Astrocyte of the cerebellum (primary cell): Measurements from ENCODE around the gene DEDD.

ENCODE experiments used
- DNase-seq: peaks from one replicate; pipeline ENCODE4 v3.0.0-alpha.2; 2011; ENCODE audit warnings: low read depth
- H3K4me3 ChIP-seq: 2 replicates; pipeline ENCODE4 v1.5.1; 2011; ENCODE audit warnings: mild to moderate bottlenecking, low read depth, low read length, moderate library complexity
- in situ Hi-C: cut with HindIII; loops from 2 replicates; pipeline ENCODE4 v1.10.0; 2017; ENCODE audit warnings: low sequenced_read_pairs
- TF ChIP-seq, protein P1 (sequence below): IDR thresholded peaks from 2 replicates; pipeline ENCODE4 v1.5.1; 2012; ENCODE audit warnings: low read length, low read depth, moderate library complexity, mild to moderate bottlenecking; ENCODE audit errors: missing control alignments

DEDD gene

DNA sequence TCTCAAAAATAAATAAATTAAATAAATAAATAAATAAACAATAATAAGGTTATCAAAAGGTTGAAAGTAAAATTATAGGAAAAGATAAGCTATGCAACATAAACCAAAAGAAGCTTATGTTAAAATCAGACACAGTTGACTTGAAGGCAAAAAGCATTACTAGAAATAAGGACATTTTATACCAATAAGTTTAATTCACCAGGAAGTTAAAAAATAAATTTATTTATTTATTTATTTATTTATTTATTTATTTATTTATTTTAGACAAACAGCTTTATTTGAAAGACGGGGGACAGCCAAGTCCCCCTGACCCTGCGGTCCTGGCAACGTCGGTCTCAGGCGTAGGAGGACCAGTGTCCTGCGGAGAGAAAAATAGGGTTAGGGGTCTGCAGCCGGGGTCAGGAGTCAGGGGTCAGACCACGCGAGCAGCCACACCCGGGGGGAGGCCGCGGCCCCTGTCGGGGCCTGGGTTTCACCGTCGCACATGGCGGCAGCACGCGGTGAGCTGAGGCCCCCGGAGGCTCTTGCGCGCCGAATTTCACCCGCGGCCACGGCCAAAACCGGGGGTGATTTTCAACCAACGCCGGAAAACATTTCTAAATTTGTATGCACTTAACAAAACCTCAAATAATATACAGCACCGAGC is 8.4 kb upstream of the DEDD start:
- TF ChIP-seq, protein P1, sequence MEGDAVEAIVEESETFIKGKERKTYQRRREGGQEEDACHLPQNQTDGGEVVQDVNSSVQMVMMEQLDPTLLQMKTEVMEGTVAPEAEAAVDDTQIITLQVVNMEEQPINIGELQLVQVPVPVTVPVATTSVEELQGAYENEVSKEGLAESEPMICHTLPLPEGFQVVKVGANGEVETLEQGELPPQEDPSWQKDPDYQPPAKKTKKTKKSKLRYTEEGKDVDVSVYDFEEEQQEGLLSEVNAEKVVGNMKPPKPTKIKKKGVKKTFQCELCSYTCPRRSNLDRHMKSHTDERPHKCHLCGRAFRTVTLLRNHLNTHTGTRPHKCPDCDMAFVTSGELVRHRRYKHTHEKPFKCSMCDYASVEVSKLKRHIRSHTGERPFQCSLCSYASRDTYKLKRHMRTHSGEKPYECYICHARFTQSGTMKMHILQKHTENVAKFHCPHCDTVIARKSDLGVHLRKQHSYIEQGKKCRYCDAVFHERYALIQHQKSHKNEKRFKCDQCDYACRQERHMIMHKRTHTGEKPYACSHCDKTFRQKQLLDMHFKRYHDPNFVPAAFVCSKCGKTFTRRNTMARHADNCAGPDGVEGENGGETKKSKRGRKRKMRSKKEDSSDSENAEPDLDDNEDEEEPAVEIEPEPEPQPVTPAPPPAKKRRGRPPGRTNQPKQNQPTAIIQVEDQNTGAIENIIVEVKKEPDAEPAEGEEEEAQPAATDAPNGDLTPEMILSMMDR, result no peak
- in situ Hi-C loops, result loop anchor here (10.0 kb wide), 1 partner anchor 96 kb away; the partner anchor contains the start of gene USF1
- H3K4me3 ChIP-seq, result no peak overlapping the region
- DNase-seq, result no peak

DNA sequence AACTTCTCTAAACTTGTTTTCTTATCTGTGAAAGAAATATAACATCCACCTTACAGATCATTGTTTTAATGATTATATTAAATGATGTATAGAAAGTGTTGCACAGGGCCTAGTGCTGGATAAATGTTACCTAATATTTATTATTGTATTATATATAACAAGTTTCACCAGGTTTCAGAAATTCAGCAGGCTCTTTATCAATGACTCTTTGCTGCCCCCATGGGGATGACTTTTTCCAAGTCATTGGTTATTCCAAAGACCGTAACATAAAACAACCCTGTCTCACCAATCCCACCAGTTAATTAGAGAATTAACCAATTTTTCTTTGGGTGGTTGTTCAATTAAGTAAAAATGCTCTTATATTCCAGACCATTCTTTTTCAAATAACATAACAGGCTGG is 7.3 kb upstream of the DEDD start:
- in situ Hi-C loops, result loop anchor here (10.0 kb wide), 1 partner anchor 95 kb away; the partner anchor contains the start of gene USF1
- TF ChIP-seq, protein P1, result peak; percentile 61
- peak; percentile 35 for DNase-seq
- H3K4me3 ChIP-seq, result no peak overlapping the region

DNA sequence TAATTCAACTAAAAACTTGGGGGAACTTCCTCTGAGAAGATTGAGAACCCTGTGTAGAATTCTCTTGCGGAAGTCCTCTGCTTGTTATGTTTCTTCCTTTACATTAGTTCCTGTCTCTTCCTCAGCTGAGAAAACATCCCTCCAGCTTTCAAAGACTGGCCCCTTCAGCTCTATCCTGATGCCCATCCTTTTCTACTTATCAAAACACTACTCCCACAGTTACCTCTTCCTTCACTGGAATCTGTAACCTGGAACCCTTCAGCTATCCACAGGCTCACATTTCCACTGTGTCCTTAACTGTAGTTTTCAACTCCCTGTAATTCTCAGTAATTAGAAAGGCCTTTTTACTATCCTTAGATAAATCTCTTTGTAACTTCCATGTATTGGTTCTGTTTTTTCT is 6.0 kb upstream of the DEDD start:
- in situ Hi-C loops, result no loop called here
- TF ChIP-seq, protein P1, result no peak
- no peak overlapping the region for H3K4me3 ChIP-seq
- no peak for DNase-seq

DNA sequence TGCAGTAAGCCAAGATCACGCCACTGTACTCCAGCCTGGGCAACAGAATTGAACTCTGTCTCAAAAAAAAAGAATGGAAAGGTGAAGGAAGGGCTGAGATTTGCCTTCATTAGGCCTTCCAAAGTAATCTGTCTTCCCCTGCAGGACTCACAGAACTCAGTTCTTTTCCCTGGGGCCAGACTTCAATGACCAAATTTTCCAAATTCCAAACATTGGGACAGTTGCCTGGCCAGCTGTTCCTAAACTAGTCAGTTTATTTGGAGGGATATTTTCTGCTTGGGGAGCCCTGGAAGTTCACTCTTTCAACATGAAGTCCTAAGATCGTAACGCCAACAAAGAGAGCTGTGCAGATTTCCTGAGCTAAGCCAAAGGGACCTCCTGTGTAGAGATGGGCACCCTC is 5.4 kb upstream of the DEDD start:
- TF ChIP-seq, protein P1, result no peak
- no peak for DNase-seq
- in situ Hi-C loops, result no loop called here
- no peak overlapping the region for H3K4me3 ChIP-seq

DNA sequence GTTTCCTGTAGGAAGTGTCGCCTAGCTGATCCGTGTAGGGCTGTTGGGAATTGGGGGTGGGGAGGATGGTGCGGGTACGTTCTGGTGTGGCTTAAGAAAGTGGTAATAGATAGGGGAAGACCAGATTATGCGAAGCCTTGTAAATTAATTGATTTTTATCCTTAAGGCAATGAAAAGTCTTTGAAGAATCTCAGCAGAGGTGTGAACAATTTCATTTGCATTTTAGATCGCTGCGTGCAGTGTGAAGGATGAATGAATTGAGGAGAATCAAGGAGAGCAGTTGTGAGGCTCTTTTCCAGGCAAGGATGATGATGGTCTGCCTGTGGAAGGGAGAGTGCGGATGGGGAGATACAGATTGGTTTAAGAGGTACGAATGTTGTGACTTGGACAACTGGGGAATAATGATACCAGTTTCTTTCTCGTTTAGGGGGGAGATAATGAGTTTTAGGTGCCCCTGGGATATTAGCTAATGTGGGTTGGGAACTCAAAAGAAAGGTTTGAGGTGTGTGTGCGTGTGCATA is 813 bp upstream of the DEDD start:
- H3K4me3 ChIP-seq, result peak overlapping the region; percentile 93
- in situ Hi-C loops, result no loop called here
- no peak for DNase-seq
- TF ChIP-seq, protein P1, result no peak

DNA sequence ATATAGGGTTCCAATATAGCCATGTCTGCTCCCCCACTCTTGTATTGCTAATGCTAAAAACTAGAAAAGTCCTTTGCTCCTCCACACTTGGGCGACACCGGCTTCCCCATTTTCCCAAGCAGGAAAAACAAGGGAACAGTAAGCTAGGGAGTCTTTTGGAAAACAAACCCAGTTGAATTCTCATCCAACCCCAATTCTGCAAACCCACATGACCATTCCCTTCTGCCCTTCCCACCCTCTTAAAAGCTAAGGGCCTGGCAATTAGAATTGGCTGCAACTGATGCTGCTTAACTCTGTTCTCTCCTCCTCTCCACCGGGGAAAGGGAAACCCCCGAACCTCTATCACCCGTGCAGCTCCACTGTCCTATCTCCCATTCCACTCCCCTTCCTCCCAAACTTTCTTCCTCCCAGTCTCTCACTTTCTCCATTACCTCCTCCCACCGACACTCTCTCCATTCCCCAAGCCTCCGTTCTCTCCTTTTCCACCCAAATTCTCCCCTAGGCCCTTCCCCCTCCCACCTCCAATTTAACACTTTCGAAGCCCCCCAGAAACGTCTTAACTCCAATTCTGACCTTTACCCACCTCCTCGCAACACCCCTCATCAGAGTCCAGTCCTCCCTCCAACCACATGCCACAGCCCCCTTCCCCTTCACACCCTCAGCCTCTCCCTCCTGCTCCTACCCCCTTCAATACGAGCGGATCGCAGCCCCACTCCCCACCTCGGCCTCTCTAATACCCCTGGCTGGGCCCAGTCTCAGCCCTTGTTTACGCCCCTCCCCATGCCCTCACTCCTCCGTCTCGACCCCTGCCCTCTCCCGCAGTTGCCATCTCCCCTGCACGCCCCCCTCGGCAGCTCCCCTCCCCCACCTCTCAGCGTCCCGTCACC is 701 bp downstream of the DEDD start:
- in situ Hi-C loops, result no loop called here
- peak overlapping the region; percentile 93 for H3K4me3 ChIP-seq
- TF ChIP-seq, protein P1, result no peak
- DNase-seq, result no peak
